ENCODE results near the gene TACC3.

Gene TACC3

GRCh38 chr4:1738410-1738809, 17.1 kb downstream of the TACC3 start:
- intact Hi-C loops (cut with DNase I): no loop called here
- DNase-seq: no peak

DNA sequence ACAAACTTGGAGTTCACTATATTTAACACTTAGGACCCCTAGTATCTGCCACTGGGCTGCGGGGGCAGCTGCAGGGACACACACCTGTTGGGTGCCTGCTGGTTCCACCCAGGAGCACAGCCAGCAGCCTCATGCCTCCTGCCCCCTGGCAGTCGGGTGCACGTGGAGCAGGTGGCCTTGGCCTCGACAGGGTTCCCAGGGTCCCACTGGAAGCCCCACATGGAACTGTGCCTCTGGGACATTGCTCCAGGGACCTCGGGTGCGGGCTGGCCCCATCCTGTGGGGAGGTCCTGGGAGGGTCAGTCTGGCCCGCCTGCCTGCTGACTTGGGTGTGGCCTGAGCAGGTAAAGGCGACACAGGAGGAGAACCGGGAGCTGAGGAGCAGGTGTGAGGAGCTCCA, 18.0 kb downstream of the TACC3 start:
- intact Hi-C loops (cut with DNase I): no loop called here
- DNase-seq: no peak

DNA sequence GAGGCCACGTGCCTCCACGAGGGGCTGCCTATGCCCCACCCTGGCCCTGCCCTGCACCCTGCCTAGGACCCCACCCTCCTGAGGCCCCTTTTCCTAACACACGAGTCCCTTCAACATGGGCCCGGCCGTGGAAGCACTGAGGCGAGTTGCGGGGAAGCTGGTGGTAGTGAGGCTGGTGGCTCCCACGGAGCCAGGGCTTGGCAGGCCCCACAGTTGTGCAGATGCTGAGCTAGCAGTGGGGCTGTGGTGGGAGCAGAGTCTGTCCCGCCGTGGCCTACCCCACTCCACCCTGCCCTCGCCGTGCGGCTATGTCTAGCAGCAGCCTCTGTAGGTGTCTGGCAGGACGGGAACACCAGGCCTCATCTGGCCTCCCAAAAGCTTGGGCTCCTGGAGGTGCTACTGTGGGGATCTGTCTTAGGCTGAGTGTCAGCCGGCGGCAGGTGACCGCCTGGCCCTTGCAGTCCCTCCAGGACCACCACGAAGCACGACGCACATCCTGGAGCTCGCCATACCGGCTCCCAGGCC, 18.8 kb downstream of the TACC3 start:
- DNase-seq: no peak
- intact Hi-C loops (cut with DNase I): no loop called here

DNA sequence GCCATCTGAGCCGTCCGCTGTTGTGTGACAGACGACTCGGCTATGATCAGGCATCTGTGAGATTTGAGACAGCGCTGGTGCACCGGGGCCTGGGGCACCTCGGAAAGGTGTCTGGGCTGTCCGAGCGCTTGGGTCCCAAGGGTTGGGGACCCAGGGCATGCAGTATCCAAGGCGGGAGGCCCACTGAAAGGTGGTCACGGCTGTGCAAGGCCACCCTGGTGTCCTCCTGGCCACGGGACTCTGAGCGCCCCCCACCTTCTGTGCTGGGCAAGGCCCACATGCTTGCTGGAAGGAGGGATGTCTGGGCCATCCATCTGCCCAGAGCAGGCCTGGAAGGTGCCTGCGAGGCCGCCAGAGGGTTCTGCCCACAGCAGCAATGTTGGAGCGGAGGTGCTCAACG, 19.9 kb downstream of the TACC3 start:
- intact Hi-C loops (cut with DNase I): no loop called here
- no peak for DNase-seq

DNA sequence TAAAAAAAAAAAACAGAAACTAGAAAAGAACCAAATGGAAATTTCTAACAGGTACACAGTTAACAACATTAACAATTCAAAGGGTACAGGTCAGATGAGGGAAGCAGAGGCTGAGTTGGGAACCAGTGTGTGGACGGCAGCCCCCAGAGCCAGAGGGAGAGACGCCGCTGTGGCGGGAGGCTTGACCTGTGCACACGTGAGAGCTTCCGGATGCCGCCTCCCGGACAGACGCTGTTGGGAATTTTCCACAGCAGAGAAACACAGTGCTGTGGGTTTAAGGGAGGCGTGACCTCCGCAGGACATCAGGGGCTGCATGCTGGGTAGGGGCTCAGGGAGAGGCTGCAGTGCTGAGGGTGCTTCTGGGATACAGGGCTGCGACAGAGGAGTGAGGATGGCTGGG, 22.2 kb downstream of the TACC3 start:
- intact Hi-C loops (cut with DNase I): no loop called here
- DNase-seq: no peak

DNA sequence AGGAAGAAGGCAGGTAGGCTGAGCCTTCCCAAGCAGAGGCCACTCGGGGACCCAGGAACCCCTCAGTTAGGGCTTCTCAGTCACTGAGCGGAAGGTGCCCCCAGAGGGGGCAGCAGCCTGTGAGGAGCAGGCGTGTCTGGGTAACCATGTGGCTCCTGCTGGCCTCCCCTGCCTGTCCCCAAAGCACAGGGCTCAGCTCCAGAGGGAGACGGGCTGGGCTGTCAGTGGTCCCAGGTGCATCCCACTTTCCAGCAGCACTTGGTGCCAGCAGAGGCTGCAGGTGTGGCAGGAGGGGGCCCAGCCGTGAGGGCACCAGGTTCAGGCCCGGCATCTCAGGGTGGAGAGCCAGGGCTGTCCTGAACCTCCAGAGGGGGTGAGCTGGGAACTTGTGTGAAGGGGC, 22.7 kb downstream of the TACC3 start:
- no peak for DNase-seq
- intact Hi-C loops (cut with DNase I): no loop called here

DNA sequence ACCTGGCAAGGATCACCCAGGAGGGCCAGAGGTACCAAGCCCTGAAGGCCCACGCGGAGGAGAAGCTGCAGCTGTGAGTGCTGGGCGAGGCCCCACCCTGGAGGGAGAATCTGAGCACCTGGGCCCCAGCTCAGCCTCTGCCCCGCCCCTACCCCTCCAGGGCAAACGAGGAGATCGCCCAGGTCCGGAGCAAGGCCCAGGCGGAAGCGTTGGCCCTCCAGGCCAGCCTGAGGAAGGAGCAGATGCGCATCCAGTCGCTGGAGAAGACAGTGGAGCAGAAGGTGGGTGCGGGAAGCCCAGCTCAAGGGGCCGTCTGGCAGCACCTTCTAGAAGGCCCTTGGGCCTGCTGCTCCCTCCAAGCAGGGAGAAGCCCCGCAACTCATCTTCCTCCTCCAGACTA, 23.2 kb downstream of the TACC3 start:
- DNase-seq: no peak
- intact Hi-C loops (cut with DNase I): no loop called here

GRCh38 chr4:1745165-1745564, 23.8 kb downstream of the TACC3 start:
- no peak for DNase-seq
- intact Hi-C loops (cut with DNase I): loop anchor here (5.0 kb wide), 1 partner anchor 67 kb away; no protein-coding TSS in a partner anchor

GRCh38 chr4:1745697-1746096, 24.4 kb downstream of the TACC3 start:
- intact Hi-C loops (cut with DNase I): loop anchor here (5.0 kb wide), 1 partner anchor 67 kb away; no protein-coding TSS in a partner anchor
- no peak for DNase-seq

GRCh38 chr4:1746265-1746691, 25.0 kb downstream of the TACC3 start:
- DNase-seq: peak; percentile 38 to 87 (median 70)
- intact Hi-C loops (cut with DNase I): loop anchor here (5.0 kb wide), 1 partner anchor 66 kb away; no protein-coding TSS in a partner anchor

DNA sequence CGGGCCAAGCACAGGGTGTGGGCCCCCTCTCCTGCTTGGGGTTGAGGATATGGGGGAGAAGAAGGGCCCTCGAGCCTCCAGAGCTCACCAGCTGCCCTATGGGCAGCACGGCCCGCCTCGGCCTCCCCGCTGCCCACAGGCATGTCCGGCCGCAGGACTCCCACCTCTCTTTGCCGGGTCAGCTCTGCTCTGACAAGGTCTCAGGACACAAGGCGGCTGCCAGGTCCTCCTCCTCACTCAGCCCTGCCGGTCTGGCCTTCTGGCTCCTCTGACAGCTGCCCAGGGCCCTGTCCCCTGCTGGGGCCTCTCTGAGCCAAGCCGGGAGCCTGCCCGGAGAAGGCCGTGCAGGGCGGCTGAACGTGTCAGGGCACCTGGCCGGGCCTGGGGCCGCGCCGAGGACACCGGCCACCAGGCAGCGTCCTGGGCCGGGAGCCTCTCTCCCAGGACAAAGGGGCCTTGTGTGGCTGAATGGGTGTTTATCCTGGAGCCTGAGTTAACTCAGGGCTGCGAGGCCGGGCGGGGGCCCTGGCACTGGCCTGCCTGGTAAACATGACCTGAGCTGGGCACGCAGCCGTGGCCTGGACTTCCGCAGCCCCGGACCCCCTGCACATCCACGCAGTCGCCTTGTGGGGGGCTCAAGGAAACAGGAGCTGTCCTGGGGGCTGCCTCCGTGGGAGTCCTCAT, 25.7 kb downstream of the TACC3 start:
- intact Hi-C loops (cut with DNase I): loop anchor here (5.0 kb wide), 1 partner anchor 65 kb away; no protein-coding TSS in a partner anchor
- DNase-seq: peak in 38 of 42 donors; percentile 11 to 74 (median 44)

GRCh38 chr4:1747603-1747967, 26.3 kb downstream of the TACC3 start:
- intact Hi-C loops (cut with DNase I): loop anchor here (5.0 kb wide), 1 partner anchor 65 kb away; no protein-coding TSS in a partner anchor
- DNase-seq: no peak

DNA sequence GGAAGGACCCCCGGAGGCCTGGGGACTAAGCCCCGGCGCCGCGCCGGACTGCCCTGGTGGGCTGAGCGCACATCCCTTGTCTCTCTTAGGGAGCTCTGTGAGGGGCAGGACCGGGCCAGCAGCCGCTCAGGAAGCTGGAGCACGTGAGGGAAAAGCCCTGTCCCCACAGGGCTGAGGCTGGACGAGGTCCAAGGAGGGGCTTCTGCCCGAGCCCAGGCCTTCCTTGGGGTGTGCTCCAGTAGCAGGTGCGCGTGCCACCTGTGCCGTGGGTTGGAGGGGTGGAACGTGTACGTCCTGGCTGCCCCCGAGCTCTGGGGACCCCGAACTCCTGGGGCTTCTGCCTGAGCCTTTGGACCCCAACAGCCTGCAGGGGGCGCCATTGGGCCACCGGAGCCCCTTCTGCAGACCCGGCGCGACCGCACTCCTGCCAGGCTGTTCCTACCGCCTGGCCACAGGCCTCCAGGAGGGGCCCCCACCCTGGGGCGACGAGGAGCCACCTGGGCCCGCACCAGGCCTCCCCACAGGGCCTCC, 27.2 kb downstream of the TACC3 start:
- DNase-seq: peak; percentile 45 to 89 (median 72)
- intact Hi-C loops (cut with DNase I): loop anchor here (5.0 kb wide), 1 partner anchor 64 kb away; no protein-coding TSS in a partner anchor

DNA sequence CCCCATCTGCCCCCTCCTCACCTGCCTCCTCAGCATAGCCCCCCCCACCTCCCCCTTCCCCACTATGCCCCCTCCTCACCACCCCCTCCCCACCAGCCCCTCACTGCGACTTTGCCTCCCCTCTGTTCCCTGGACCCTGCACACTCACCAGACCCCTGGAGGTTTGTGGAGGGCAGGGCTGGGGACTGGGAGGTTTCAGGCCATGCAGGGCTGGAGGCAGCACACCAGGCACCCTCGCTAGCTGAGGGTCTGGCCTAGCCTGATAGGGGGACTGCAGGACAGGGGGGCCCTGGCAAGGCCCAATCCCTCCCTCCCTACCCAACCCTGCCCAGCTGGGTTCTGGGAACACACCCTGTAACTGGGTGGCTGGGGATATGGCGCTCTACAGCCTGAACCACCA, 28.0 kb downstream of the TACC3 start:
- DNase-seq: no peak
- intact Hi-C loops (cut with DNase I): loop anchor here (5.0 kb wide), 1 partner anchor 63 kb away; no protein-coding TSS in a partner anchor

DNA sequence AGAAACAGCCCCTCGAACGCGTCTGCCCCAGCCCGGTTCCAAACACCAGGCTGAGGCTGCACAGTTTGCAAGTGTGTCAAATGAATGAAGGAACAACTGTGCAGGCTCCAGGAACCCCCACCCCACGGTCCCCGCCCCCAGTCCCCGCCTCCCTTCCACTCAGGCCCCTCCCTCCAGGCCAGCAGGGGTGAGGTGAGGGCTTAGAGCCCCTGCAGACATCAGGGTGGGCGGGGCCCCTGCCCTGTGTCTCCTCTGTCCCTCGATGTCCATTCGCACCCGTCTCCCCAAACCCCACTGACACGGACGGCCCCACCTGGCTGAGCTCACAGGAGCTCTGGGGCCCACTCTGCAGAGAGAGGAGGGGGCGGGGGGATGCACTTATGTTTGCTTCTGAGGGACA, 28.5 kb downstream of the TACC3 start:
- no peak for DNase-seq
- intact Hi-C loops (cut with DNase I): loop anchor here (5.0 kb wide), 2 partner anchors 62 to 147 kb away; no protein-coding TSS in a partner anchor

- intact Hi-C loops (cut with DNase I): loop anchor here (5.0 kb wide), 1 partner anchor 147 kb away; no protein-coding TSS in a partner anchor
- no peak for DNase-seq
Observed at GRCh38 chr4:1750381-1751154, 29.2 kb downstream of the TACC3 start.

- intact Hi-C loops (cut with DNase I): loop anchor here (5.0 kb wide), 1 partner anchor 146 kb away; no protein-coding TSS in a partner anchor
Observed at GRCh38 chr4:1751155-1751918, 30.0 kb downstream of the TACC3 start.

GRCh38 chr4:1751919-1752283, 30.6 kb downstream of the TACC3 start:
- intact Hi-C loops (cut with DNase I): loop anchor here (5.0 kb wide), 1 partner anchor 145 kb away; no protein-coding TSS in a partner anchor
- DNase-seq: no peak

More at GRCh38 chr4:1751155-1751918, 30.0 kb downstream of the TACC3 start:
- no peak for DNase-seq
